ENCODE results near the gene VENTX. TPM values are rescaled to one million over a fixed set of nuclear protein-coding genes. Genes with fewer than 3 reads are reported as not detected.
A peak's percentile ranks its signal among the peaks of the same experiment; 100 is the strongest.
"Not testable (repeated sequence)": the region's sequence is repeated elsewhere in the genome, so short reads cannot be mapped to it uniquely, and the experiment has no call there.

The VENTX gene
- total RNA-seq, 1 donor from 2014 or later: 0.13 TPM

DNA sequence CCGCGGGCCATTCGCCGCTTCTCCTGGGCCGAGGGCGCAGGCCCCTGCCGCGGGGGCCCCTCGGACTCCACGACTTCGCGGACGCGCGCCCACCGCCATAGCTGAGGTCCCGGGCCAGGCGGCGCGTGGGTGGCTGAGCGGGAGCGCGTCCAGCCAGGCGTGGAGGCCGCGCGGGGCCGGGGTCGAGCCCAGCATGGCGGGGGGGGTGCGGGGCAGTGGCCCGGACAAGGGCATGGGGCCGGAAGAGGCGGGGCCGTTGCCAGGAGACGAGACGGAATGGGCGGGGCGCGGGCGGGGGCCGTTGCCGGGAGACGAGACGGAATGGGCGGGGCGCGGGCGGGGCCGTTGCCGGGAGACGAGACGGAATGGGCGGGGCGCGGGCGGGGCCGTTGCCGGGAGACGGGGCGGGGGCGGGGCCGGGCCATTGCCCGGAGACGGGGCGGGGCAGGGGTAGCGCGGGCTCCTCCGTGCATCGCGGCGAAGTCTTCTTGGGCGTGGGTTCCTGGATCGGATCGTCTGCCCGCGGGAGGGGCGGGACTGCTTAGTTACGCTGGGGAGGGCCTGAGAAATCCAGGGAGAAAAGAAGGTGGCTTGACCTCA is 24.2 kb downstream of the VENTX start:
- intact Hi-C loops (cut with micrococcal nuclease): loop anchor here (1.0 kb wide), 2 partner anchors 13 to 46 kb away; partner anchors contain the start of genes TUBGCP2 and ZNF511
- Mint-ChIP-seq H3K9me3 (no peaks in the 10 kb centered on the region), H3K27ac (no peak overlapping the region), H3K4me3 (peak overlapping the region; percentile 79), H3K36me3 (ENCODE audit: low read depth) (peaks cover 19% of the 10 kb centered on the region), H3K4me1 (peaks cover 80% of the 10 kb centered on the region), H3K27me3 (no peaks in the 10 kb centered on the region)
- CTCF ChIA-PET: no interaction called here
- POLR2A ChIA-PET: interaction anchor here (7.0 kb wide), 1 partner anchor 13 kb away, joined by 85 read pairs; the partner anchor contains the start of gene ADAM8
- DNase-seq (peak; percentile 80), ATAC-seq (ENCODE audit: low read depth) (peak; percentile 65)
- TF ChIP-seq, protein P1, sequence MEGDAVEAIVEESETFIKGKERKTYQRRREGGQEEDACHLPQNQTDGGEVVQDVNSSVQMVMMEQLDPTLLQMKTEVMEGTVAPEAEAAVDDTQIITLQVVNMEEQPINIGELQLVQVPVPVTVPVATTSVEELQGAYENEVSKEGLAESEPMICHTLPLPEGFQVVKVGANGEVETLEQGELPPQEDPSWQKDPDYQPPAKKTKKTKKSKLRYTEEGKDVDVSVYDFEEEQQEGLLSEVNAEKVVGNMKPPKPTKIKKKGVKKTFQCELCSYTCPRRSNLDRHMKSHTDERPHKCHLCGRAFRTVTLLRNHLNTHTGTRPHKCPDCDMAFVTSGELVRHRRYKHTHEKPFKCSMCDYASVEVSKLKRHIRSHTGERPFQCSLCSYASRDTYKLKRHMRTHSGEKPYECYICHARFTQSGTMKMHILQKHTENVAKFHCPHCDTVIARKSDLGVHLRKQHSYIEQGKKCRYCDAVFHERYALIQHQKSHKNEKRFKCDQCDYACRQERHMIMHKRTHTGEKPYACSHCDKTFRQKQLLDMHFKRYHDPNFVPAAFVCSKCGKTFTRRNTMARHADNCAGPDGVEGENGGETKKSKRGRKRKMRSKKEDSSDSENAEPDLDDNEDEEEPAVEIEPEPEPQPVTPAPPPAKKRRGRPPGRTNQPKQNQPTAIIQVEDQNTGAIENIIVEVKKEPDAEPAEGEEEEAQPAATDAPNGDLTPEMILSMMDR (IDR thresholded peaks at IDR 0.05): no peak

DNA sequence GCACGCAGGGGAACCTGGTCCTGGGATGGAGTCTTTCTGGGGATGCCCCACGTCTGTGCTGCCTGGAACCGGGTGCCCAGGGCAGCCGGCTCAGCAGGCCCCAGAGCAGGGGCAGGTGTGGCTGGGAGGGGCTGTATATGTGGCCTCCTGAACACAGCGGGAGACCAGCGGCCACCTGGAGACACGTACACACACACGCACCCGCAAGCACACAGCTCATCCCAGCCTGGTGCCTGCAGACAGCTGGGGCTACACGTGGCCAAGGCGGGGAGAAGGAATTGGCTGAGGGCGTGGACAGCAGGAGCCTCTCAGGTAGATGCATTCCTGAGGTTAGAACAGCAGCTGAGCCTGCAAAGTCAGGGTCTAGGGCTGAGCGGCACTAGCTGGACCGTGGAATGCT is 25.0 kb downstream of the VENTX start:
- CTCF ChIA-PET: interaction anchor here (1.2 kb wide), 1 partner anchor 14 kb away, joined by 3 read pairs; the partner anchor contains the start of gene ADAM8
- H3K36me3 Mint-ChIP-seq (ENCODE audit: low read depth): peaks cover 19% of the 10 kb centered on the region
- ATAC-seq (ENCODE audit: low read depth): no peak
- no peaks in the 10 kb centered on the region for H3K27me3 Mint-ChIP-seq
- no peak for DNase-seq
- peak overlapping the region; percentile 28 for H3K4me3 Mint-ChIP-seq
- H3K9me3 Mint-ChIP-seq: no peaks in the 10 kb centered on the region
- H3K4me1 Mint-ChIP-seq: peaks cover 71% of the 10 kb centered on the region
- H3K27ac Mint-ChIP-seq: peak overlapping the region; percentile 18
- intact Hi-C loops (cut with micrococcal nuclease): no loop called here
- POLR2A ChIA-PET: interaction anchor here (7.0 kb wide), 1 partner anchor 12 kb away, joined by 85 read pairs; the partner anchor contains the start of gene ADAM8
- TF ChIP-seq, protein P1 (IDR thresholded peaks at IDR 0.05): no peak

DNA sequence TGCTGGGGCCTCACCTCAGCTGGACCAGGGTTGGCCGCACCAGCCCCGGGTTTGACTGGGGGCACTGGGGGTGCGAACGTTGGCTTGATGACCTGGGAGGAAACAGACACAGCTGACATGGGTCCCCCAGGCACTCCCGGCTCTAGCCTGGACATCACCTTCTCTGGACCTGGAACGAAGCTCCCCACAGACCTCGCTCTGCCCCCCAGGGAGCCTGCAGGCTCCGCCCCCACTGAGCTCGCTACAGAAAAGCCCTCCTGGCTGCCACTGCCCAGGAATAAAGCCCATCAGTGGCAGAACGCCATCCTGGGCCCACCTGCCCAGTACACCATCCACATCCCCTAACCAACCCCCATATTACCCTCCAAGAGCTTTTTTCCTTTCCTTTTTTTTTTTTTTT is 26.0 kb downstream of the VENTX start:
- ATAC-seq (ENCODE audit: low read depth) (no peak), DNase-seq (no peak)
- Mint-ChIP-seq H3K4me3 (no peak overlapping the region), H3K36me3 (ENCODE audit: low read depth) (peaks cover 21% of the 10 kb centered on the region), H3K27me3 (no peaks in the 10 kb centered on the region), H3K4me1 (peaks cover 63% of the 10 kb centered on the region), H3K27ac (no peak overlapping the region), H3K9me3 (no peaks in the 10 kb centered on the region)
- intact Hi-C loops (cut with micrococcal nuclease): no loop called here
- POLR2A ChIA-PET: interaction anchor here (0.7 to 7.0 kb wide), 2 partner anchors 11 to 344 kb away, joined by 7 to 85 read pairs; partner anchors contain the start of gene ADAM8
- CTCF ChIA-PET: interaction anchor here (0.7 to 1.1 kb wide), 3 partner anchors 12 to 120 kb away, joined by 3 read pairs; no protein-coding TSS in a partner anchor
- TF ChIP-seq, protein P1 (IDR thresholded peaks at IDR 0.05): no peak

DNA sequence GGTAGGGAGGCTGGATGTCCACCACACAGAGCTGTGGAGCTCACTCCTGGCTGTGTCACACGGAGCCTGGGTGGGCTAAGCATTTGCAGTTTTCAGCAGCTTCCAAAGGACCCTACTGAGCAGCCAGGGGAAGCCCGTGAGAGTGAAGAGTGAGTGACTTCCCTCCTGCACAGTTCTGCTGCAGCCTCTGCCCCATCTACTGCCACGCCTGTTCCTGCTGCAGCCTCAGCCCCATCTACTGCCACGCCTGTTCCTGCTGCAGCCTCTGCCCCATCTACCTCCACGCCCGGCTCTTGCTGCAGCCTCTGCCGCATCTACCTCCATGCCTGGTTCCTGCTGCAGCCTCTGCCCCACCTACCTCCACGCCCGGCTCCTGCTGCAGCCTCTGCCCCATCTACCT is 26.8 kb downstream of the VENTX start:
- TF ChIP-seq, protein P1 (IDR thresholded peaks at IDR 0.05): no peak
- Mint-ChIP-seq H3K4me1 (peaks cover 55% of the 10 kb centered on the region), H3K27me3 (no peaks in the 10 kb centered on the region), H3K27ac (peak overlapping the region; percentile 47), H3K4me3 (peak overlapping the region; percentile 5), H3K9me3 (no peaks in the 10 kb centered on the region), H3K36me3 (ENCODE audit: low read depth) (peaks cover 22% of the 10 kb centered on the region)
- ChIA-PET POLR2A (interaction anchor here (0.7 to 7.0 kb wide), 2 partner anchors 10 to 345 kb away, joined by 7 to 85 read pairs; partner anchors contain the start of gene ADAM8), CTCF (interaction anchor here (0.7 to 1.1 kb wide), 3 partner anchors 11 to 121 kb away, joined by 3 read pairs; no protein-coding TSS in a partner anchor)
- no peak for DNase-seq
- no peak for ATAC-seq (ENCODE audit: low read depth)
- intact Hi-C loops (cut with micrococcal nuclease): no loop called here

DNA sequence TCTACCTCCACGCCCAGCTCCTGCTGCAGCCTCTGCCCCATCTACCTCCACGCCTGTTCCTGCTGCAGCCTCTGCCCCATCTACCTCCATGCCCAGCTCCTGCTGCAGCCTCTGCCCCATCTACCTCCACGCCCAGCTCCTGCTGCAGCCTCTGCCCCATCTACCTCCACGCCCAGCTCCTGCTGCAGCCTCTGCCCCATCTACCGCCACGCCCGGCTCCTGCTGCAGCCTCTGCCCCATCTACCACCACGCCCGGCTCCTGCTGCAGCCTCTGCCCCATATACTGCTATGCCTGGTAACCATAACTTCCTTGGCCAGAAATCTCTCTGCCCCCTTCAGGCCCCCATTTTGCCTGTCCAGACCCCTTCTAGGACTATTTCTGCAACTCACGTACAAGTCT is 27.4 kb downstream of the VENTX start:
- DNase-seq; H3K4me3 Mint-ChIP-seq; H3K27me3 Mint-ChIP-seq; ATAC-seq (ENCODE audit: low read depth); intact Hi-C loops (cut with micrococcal nuclease); H3K9me3 Mint-ChIP-seq; H3K27ac Mint-ChIP-seq: not testable (repeated sequence)
- POLR2A ChIA-PET: interaction anchor here (7.0 kb wide), 1 partner anchor 9 kb away, joined by 85 read pairs; the partner anchor contains the start of gene ADAM8
- Mint-ChIP-seq H3K4me1 (peaks cover 49% of the 10 kb centered on the region), H3K36me3 (ENCODE audit: low read depth) (peaks cover 27% of the 10 kb centered on the region)
- CTCF ChIA-PET: interaction anchor here (1.1 kb wide), 1 partner anchor 122 kb away, joined by 3 read pairs; no protein-coding TSS in a partner anchor

Measured in activated B cell treated with CpG ODN at 0.5 μM for 24 hours (primary cell).